Stomach (tissue), 9 donors: ENCODE data around the gene PPP2R5B. TPM values are rescaled to one million over a fixed set of nuclear protein-coding genes. Genes with fewer than 3 reads are reported as not detected.
A peak's percentile ranks its signal among the peaks of the same experiment; 100 is the strongest.

Experiments
- DNase-seq, 2 donors: peaks; one replicate each; pipeline versions ENCODE4 v3.0.0 to v3.0.0-alpha.2; 2013 to 2019
- H3K27ac ChIP-seq, 5 donors: fragments of 200-600 bp in 4 of 5; sonication (generic) in 4 of 5; one replicate each; pipeline ENCODE4 v1.5.1; 2013 to 2019; ENCODE audit warnings: mild to moderate bottlenecking in 1 of 5, moderate library complexity in 1 of 5
- H3K27me3 ChIP-seq, 3 donors: fragments of 200-600 bp; sonication (generic); one replicate each; pipeline ENCODE4 v1.5.1; 2017 to 2019; ENCODE audit warnings: mixed run types in 1 of 3
- H3K36me3 ChIP-seq, 4 donors: fragments of 200-600 bp; sonication (generic); 1 replicate in 3 of 4; 2 replicates in 1 of 4; pipeline ENCODE4 v1.5.1; 2016 to 2019
- H3K4me1 ChIP-seq, 4 donors: fragments of 200-600 bp; sonication (generic); one replicate each; pipeline ENCODE4 v1.5.1; 2016 to 2019
- H3K4me3 ChIP-seq, 4 donors: fragments of 200-600 bp; sonication (generic) in 3 of 4; one replicate each; pipeline ENCODE4 v1.5.1; 2016 to 2019; ENCODE audit warnings: mild to moderate bottlenecking in 1 of 4
- H3K9me3 ChIP-seq, 4 donors: fragments of 200-600 bp; sonication (generic); one replicate each; pipeline ENCODE4 v1.5.1; 2016 to 2019
- CTCF ChIP-seq, 7 experiments: fragments of 450-650 bp in 4 of 7; fragments of 200-600 bp in 3 of 7; sonication (generic) in 3 of 7; IDR thresholded peaks; one replicate each; pipeline ENCODE4 v1.5.1; 2016 to 2019; ENCODE audit warnings: antibody characterized with exemption in 7 of 7, control low read depth in 2 of 7, mild to moderate bottlenecking in 1 of 7
- EP300 ChIP-seq: sonication (generic); formaldehyde crosslinking; IDR thresholded peaks from one replicate; pipeline ENCODE4 v1.6.1; 2017; ENCODE audit warnings: antibody characterized with exemption
- POLR2A ChIP-seq, 4 donors: fragments of 450-650 bp; IDR thresholded peaks; one replicate each; pipeline ENCODE4 v1.6.1; 2016; ENCODE audit warnings: antibody characterized with exemption in 4 of 4, control low read depth in 2 of 4, mild to moderate bottlenecking in 1 of 4, moderate library complexity in 1 of 4
- POLR2AphosphoS5 ChIP-seq, 3 donors: sonication (generic); formaldehyde crosslinking; IDR thresholded peaks; one replicate each; pipeline ENCODE4 v1.6.1; 2016; ENCODE audit warnings: antibody characterized with exemption in 3 of 3
- WGBS, 5 donors: extraction: QIAGEN DNeasy Blood & Tissue Kit in 3 of 5; methylation state at CpG; one replicate each; pipeline versions ENCODE4 v1.1.5 to v1.1.7; 2013 to 2018; 5-methylcytosine and 5-hydroxymethylcytosine counted together
- intact Hi-C: fragments of 100-400 bp; cut with DNase I; formaldehyde crosslinking; loops from one replicate; pipeline ENCODE4 v1.15.1; 2023; ENCODE audit warnings: low total_unique reads
- polyA plus RNA-seq, 3 donors: library from polyadenylated mRNA; stranded (reverse); fragments of 200-250 nt; gene quantifications; one replicate each; pipeline ENCODE4 v1.2.3, GENCODE V29; 2013
- total RNA-seq, 5 donors: library from RNA; depleted of rRNA; stranded (reverse); fragments of >200 nt; gene quantifications; one replicate each; pipeline versions ENCODE4 v1.1.0 to v1.2.3, GENCODE V29; 2014 to 2016
- donor health status: healthy with polysubstance abuse.
- donor health status: Bipolar disorder and iron deficiency.
- donor health status: healthy.

PPP2R5B gene
- total and polyA plus RNA-seq, 8 donors, result 6.6 to 75.6 (median 13.2) TPM

- no peak for DNase-seq
- H3K4me3 ChIP-seq, result peak overlapping the region; percentile 59 to 93 (median 66)
- H3K27me3 ChIP-seq, result no peaks in the 10 kb centered on the region
- peak overlapping the region in 3 of 5 donors; percentile 81 to 84 (median 83) for H3K27ac ChIP-seq
- intact Hi-C loops, result loop anchor here (10.0 kb wide), 1 partner anchor 79 kb away; the partner anchor contains the start of gene BATF2
- peaks cover 25 to 37% (median 36%) of the 10 kb centered on the region in 4 donors for H3K4me1 ChIP-seq
- TF ChIP-seq POLR2AphosphoS5 (IDR thresholded peaks at IDR 0.05) (no peak), CTCF (IDR thresholded peaks at IDR 0.05) (no peak), POLR2A (IDR thresholded peaks at IDR 0.05) (no peak), EP300 (no peak)
- H3K9me3 ChIP-seq, result no peaks in the 10 kb centered on the region
- H3K36me3 ChIP-seq, result peaks cover 38 to 44% (median 43%) of the 10 kb centered on the region in 4 donors
- 64 to 77% (median 69%) methylated on average over 7 of the region's 7 CpGs for WGBS, 5 donors
Observed at GRCh38 chr11:64915376-64915887, 9.1 kb upstream of the PPP2R5B start.

GRCh38 chr11:64916040-64916774 lies 8.3 kb upstream of the PPP2R5B start:
- Histone ChIP-seq H3K27ac (peak overlapping the region; percentile 81 to 84 (median 83)), H3K4me1 (peaks cover 25 to 37% (median 36%) of the 10 kb centered on the region in 4 donors), H3K36me3 (peaks cover 31 to 37% (median 35%) of the 10 kb centered on the region in 4 donors), H3K4me3 (peak overlapping the region; percentile 59 to 93 (median 66)), H3K27me3 (no peaks in the 10 kb centered on the region), H3K9me3 (no peaks in the 10 kb centered on the region)
- intact Hi-C loops, result loop anchor here (10.0 kb wide), 1 partner anchor 79 kb away; the partner anchor contains the start of gene BATF2
- WGBS, 5 donors, result 4 to 7% (median 6%) methylated on average over 19 to 23 of the region's 23 CpGs
- TF ChIP-seq POLR2AphosphoS5 (IDR thresholded peaks at IDR 0.05) (peak in 1 of 3 donors; percentile 3), POLR2A (IDR thresholded peaks at IDR 0.05) (no peak), CTCF (IDR thresholded peaks at IDR 0.05) (no peak)
- peak; percentile 52 to 80 for DNase-seq

- H3K27me3 ChIP-seq, result no peaks in the 10 kb centered on the region
Observed at GRCh38 chr11:64916775-64917662, 7.5 kb upstream of the PPP2R5B start, which contains the start of gene ATG2A. Gene ATG2A, minus strand, starts transcription at chr11:64917209. Its CDS starts 74 bp downstream, at chr11:64917135.

More at GRCh38 chr11:64916775-64917662, 7.5 kb upstream of the PPP2R5B start, which contains the start of gene ATG2A:
- peaks cover 22 to 29% (median 27%) of the 10 kb centered on the region in 4 donors for H3K36me3 ChIP-seq
- WGBS, 5 donors, result 0 to 1% (median 0%) methylated on average over 20 to 57 of the region's 57 CpGs
- H3K4me1 ChIP-seq, result peaks cover 25 to 37% (median 36%) of the 10 kb centered on the region in 4 donors
- peak in 2 of 4 donors; percentile 31 to 62 for TF ChIP-seq POLR2A (IDR thresholded peaks at IDR 0.05)
- TF ChIP-seq CTCF (IDR thresholded peaks at IDR 0.05), result no peak
- TF ChIP-seq EP300, result no peak
- TF ChIP-seq POLR2AphosphoS5 (IDR thresholded peaks at IDR 0.05), result peak; percentile 72 to 89 (median 79)
- H3K4me3 ChIP-seq, result peak within 1 kb of the TSS; percentile 59 to 93 (median 66)
- DNase-seq, result peak; percentile 100
- peak within 1 kb of the TSS; percentile 81 to 84 (median 83) for H3K27ac ChIP-seq
- H3K9me3 ChIP-seq, result no peaks in the 10 kb centered on the region
- intact Hi-C loops, result loop anchor here (10.0 kb wide), 1 partner anchor 78 kb away; the partner anchor contains the start of gene BATF2
